ENCODE results near the gene TRABD2A.

TRABD2A gene

GRCh38 chr2:84905181-84906107, 24.6 kb upstream of the TRABD2A start, which contains the start of gene TMSB10:
Gene TMSB10, plus strand, starts transcription at chr2:84905656.
- DNase-seq (ENCODE audit: low read depth, low spot score) = no peak

GRCh38 chr2:84904717-84905174, 23.9 kb upstream of the TRABD2A start:
- no peak for DNase-seq (ENCODE audit: low read depth, low spot score)

- no peak for DNase-seq (ENCODE audit: low read depth, low spot score)
Measured at GRCh38 chr2:84904151-84904550, 23.3 kb upstream of the TRABD2A start.

GRCh38 chr2:84902526-84902925, 21.6 kb upstream of the TRABD2A start:
- no peak for DNase-seq (ENCODE audit: low read depth, low spot score)

GRCh38 chr2:84901593-84902120, 20.8 kb upstream of the TRABD2A start:
- peak; percentile 87 for DNase-seq (ENCODE audit: low read depth, low spot score)

- DNase-seq (ENCODE audit: low read depth, low spot score) = no peak
Measured at GRCh38 chr2:84900971-84901370, 20.1 kb upstream of the TRABD2A start.

GRCh38 chr2:84899304-84900204, 18.7 kb upstream of the TRABD2A start:
- no peak for DNase-seq (ENCODE audit: low read depth, low spot score)

- no peak for DNase-seq (ENCODE audit: low read depth, low spot score)
Measured at GRCh38 chr2:84897773-84898172, 16.9 kb upstream of the TRABD2A start.

- DNase-seq (ENCODE audit: low read depth, low spot score) = no peak
Measured at GRCh38 chr2:84896567-84896966, 15.7 kb upstream of the TRABD2A start.

- no peak for DNase-seq (ENCODE audit: low read depth, low spot score)
Measured at GRCh38 chr2:84894758-84895520, 14.1 kb upstream of the TRABD2A start.

- DNase-seq (ENCODE audit: low read depth, low spot score) = no peak
Measured at GRCh38 chr2:84894131-84894586, 13.3 kb upstream of the TRABD2A start.

GRCh38 chr2:84891355-84892010, 10.6 kb upstream of the TRABD2A start:
- DNase-seq (ENCODE audit: low read depth, low spot score) = no peak

GRCh38 chr2:84889332-84889731, 8.4 kb upstream of the TRABD2A start:
- DNase-seq (ENCODE audit: low read depth, low spot score) = no peak

GRCh38 chr2:84888401-84889276, 7.8 kb upstream of the TRABD2A start:
- no peak for DNase-seq (ENCODE audit: low read depth, low spot score)

- DNase-seq (ENCODE audit: low read depth, low spot score) = no peak
Measured at GRCh38 chr2:84886791-84887190, 5.9 kb upstream of the TRABD2A start.

- no peak for DNase-seq (ENCODE audit: low read depth, low spot score)
Measured at GRCh38 chr2:84885111-84885510, 4.2 kb upstream of the TRABD2A start.

GRCh38 chr2:84884449-84884848, 3.6 kb upstream of the TRABD2A start:
- no peak for DNase-seq (ENCODE audit: low read depth, low spot score)

- DNase-seq (ENCODE audit: low read depth, low spot score) = no peak
Measured at GRCh38 chr2:84882775-84883550, 2.1 kb upstream of the TRABD2A start.

- DNase-seq (ENCODE audit: low read depth, low spot score) = no peak
Measured at GRCh38 chr2:84882414-84882738, 1.5 kb upstream of the TRABD2A start.
